ENCODE results near the gene SPOCK3.

GRCh38 chr4:167025670-167026069 lies 208.6 kb downstream of the SPOCK3 start:
- TF ChIP-seq POLR2A (IDR thresholded peaks at IDR 0.05; ENCODE audit: low read length) (no peak), GATA1 (IDR thresholded peaks at IDR 0.05; ENCODE audit: low read depth, low read length) (no peak)
